HepG2 (cell line): ENCODE results near the gene ATAD1. TPM values are rescaled to one million over a fixed set of nuclear protein-coding genes. Genes with fewer than 3 reads are reported as not detected.

ENCODE experiments used
- CC2D1A ChIP-seq: sonication (generic); formaldehyde crosslinking; IDR thresholded peaks from 2 replicates; pipeline ENCODE4 v1.8.1; 2023; ENCODE audit warnings: mild to moderate bottlenecking, missing genetic modification reagents
- ELK4 ChIP-seq: sonication (generic); formaldehyde crosslinking; IDR thresholded peaks from 2 replicates; pipeline ENCODE4 v1.9.0; 2021; ENCODE audit warnings: missing genetic modification reagents, borderline replicate concordance
- KAT2B ChIP-seq: fragments of 150-350 bp; IDR thresholded peaks from 2 replicates; pipeline ENCODE4 v1.6.1; 2014; ENCODE audit warnings: low read depth, low read length, borderline replicate concordance
- KAT7 ChIP-seq: IDR thresholded peaks from 2 replicates; pipeline ENCODE4 v1.6.1; 2018; ENCODE audit warnings: borderline replicate concordance, missing compliant biosample characterization
- KLF11 ChIP-seq: IDR thresholded peaks from 2 replicates; pipeline ENCODE4 v1.6.1; 2016; ENCODE audit warnings: missing compliant biosample characterization
- MAX ChIP-seq: IDR thresholded peaks from 2 replicates; pipeline ENCODE4 v1.6.1; 2012; ENCODE audit warnings: inconsistent platforms
- MXD4 ChIP-seq: IDR thresholded peaks from 2 replicates; pipeline ENCODE4 v1.6.1; 2016; ENCODE audit warnings: mild to moderate bottlenecking, missing biosample characterization, missing genetic modification reagents
- POLR2G ChIP-seq: fragments of 200-400 bp; formaldehyde crosslinking; IDR thresholded peaks from 2 replicates; pipeline ENCODE4 v1.6.1; 2018; ENCODE audit warnings: mild to moderate bottlenecking, low read depth, low read length, moderate library complexity
- RBM22 ChIP-seq: fragments of 200-400 bp; formaldehyde crosslinking; optimal IDR thresholded peaks from 2 replicates; pipeline ENCODE3; 2017; ENCODE audit warnings: mild to moderate bottlenecking, low read length, moderate library complexity
- RFX5 ChIP-seq: IDR thresholded peaks from 2 replicates; pipeline ENCODE4 v1.6.1; 2011; ENCODE audit warnings: low read depth, low read length, improper control_type of control experiment
- SNAPC2 ChIP-seq: sonication (generic); formaldehyde crosslinking; IDR thresholded peaks from 2 replicates; pipeline ENCODE4 v1.8.1; 2022; ENCODE audit warnings: mild to moderate bottlenecking, missing genetic modification reagents
- SRSF1 ChIP-seq: fragments of 200-400 bp; formaldehyde crosslinking; optimal IDR thresholded peaks from 2 replicates; pipeline ENCODE3; 2017; ENCODE audit warnings: mild to moderate bottlenecking, low read depth, low read length, moderate library complexity
- TCF7 ChIP-seq: sonication (generic); IDR thresholded peaks from 2 replicates; pipeline ENCODE4 v1.6.1; 2016; ENCODE audit warnings: antibody characterized with exemption, low read depth
- U2AF2 ChIP-seq: fragments of 200-400 bp; formaldehyde crosslinking; IDR thresholded peaks from 2 replicates; pipeline ENCODE4 v1.6.1; 2017; ENCODE audit warnings: low read depth, mild to moderate bottlenecking, low read length
- ZFP82 ChIP-seq: sonication (generic); formaldehyde crosslinking; IDR thresholded peaks from 2 replicates; pipeline ENCODE4 v1.5.1; 2020; ENCODE audit warnings: mild to moderate bottlenecking, missing genetic modification reagents, borderline replicate concordance
- ZFX ChIP-seq: sonication (generic); formaldehyde crosslinking; IDR thresholded peaks from 2 replicates; pipeline ENCODE4 v1.4.0; 2020; ENCODE audit warnings: mild to moderate bottlenecking, low read depth, missing genetic modification reagents, moderate library complexity
- ZFY ChIP-seq: sonication (generic); formaldehyde crosslinking; IDR thresholded peaks from 2 replicates; pipeline ENCODE4 v1.4.0; 2020; ENCODE audit warnings: missing genetic modification reagents
- ZNF138 ChIP-seq: sonication (generic); formaldehyde crosslinking; IDR thresholded peaks from 2 replicates; pipeline ENCODE4 v1.5.0; 2020; ENCODE audit warnings: mild to moderate bottlenecking, low read depth, missing genetic modification reagents
- ZNF160 ChIP-seq: sonication (generic); formaldehyde crosslinking; IDR thresholded peaks from 2 replicates; pipeline ENCODE4 v1.8.0; 2022; ENCODE audit warnings: mild to moderate bottlenecking, inconsistent platforms, missing genetic modification reagents
- ZNF30 ChIP-seq: sonication (generic); formaldehyde crosslinking; IDR thresholded peaks from 2 replicates; pipeline ENCODE4 v1.5.0; 2020; ENCODE audit warnings: mild to moderate bottlenecking, missing genetic modification reagents
- ZNF549 ChIP-seq: sonication (generic); formaldehyde crosslinking; IDR thresholded peaks from 2 replicates; pipeline ENCODE4 v1.5.0; 2020; ENCODE audit warnings: missing genetic modification reagents
- ZSCAN21 ChIP-seq: sonication (generic); formaldehyde crosslinking; IDR thresholded peaks from 2 replicates; pipeline ENCODE4 v1.8.0; 2022; ENCODE audit warnings: mild to moderate bottlenecking, missing genetic modification reagents, moderate library complexity, borderline replicate concordance
- polyA plus RNA-seq, 8 experiments: library from polyadenylated mRNA; depleted of rRNA in 3 of 8; stranded (reverse) in 7 of 8; unstranded in 1 of 8; fragments of >200 nt; fragmentation: Illumina TruSeq in 4 of 8; extraction: Trizol in 4 of 8; gene quantifications; 2 replicates each; pipeline versions ENCODE4 v1.2.1 to v1.2.3, GENCODE V29; 2011 to 2016; ENCODE audit warnings: low read depth in 4 of 8, missing spikeins in 1 of 8, mixed read lengths in 1 of 8; ENCODE audit not compliant: insufficient read depth in 1 of 8
- total RNA-seq, 5 experiments: library from RNA; depleted of rRNA; stranded (reverse); fragments of >200 nt; fragmentation: Illumina TruSeq; extraction: Trizol; gene quantifications; 2 replicates each; pipeline ENCODE4 v1.2.3, GENCODE V29; 2016; ENCODE audit warnings: low read depth in 1 of 5
- TF ChIP-seq, protein P1 (sequence below): sonication (generic); formaldehyde crosslinking; IDR thresholded peaks from 2 replicates; pipeline ENCODE4 v1.5.0; 2020; ENCODE audit warnings: missing genetic modification reagents
- TF ChIP-seq, protein P2 (sequence below): sonication (generic); formaldehyde crosslinking; conservative IDR thresholded peaks from 2 replicates; pipeline ENCODE4 v1.4.0; 2020; ENCODE audit warnings: missing genetic modification reagents
- TF ChIP-seq, protein P3 (sequence below): sonication (generic); formaldehyde crosslinking; IDR thresholded peaks from 2 replicates; pipeline ENCODE4 v1.4.0; 2020; ENCODE audit warnings: missing genetic modification reagents, mild to moderate bottlenecking, borderline replicate concordance

The ATAD1 gene
- total and polyA plus RNA-seq, 2 of the 13 experiments (the other 11 are each of a cell fraction or from before 2014, with no cell fraction given) = 14.9 to 28.2 TPM

GRCh38 chr10:87861953-87862678 lies 44.1 kb upstream of the ATAD1 start (continued):
- TF ChIP-seq MAX (peak; percentile 86), SRSF1 (peak; percentile 81), ZNF138 (CRISPR knock-in tag) (0 out of 2 replicates have a peak, but pooled peaks have one; percentile 67), KLF11 (CRISPR knock-in tag) (peak; percentile 74; the same call in 1 of the 2 replicates), ZFP82 (CRISPR knock-in tag) (no peak), CC2D1A (CRISPR knock-in tag) (no peak), ZFY (peak; percentile 75), U2AF2 (no peak), ZNF549 (CRISPR knock-in tag) (no peak), POLR2G (peak; percentile 91), ZNF160 (CRISPR knock-in tag) (0 out of 2 replicates have a peak, but pooled peaks have one; percentile 45), MXD4 (CRISPR knock-in tag) (peak; percentile 78), ELK4 (CRISPR knock-in tag) (no peak), ZFX (CRISPR knock-in tag) (peak; percentile 49; the same call in 1 of the 2 replicates), ZNF30 (CRISPR knock-in tag) (no peak), KAT2B (no peak), SNAPC2 (CRISPR knock-in tag) (no peak), ZSCAN21 (CRISPR knock-in tag) (peak; percentile 86; the same call in 1 of the 2 replicates), TCF7 (peak; percentile 41; the same call in 1 of the 2 replicates), RFX5 (peak; percentile 54; the same call in 1 of the 2 replicates), KAT7 (CRISPR knock-in tag) (peak; percentile 78), RBM22 (peak; percentile 24)
- TF ChIP-seq, protein P1, sequence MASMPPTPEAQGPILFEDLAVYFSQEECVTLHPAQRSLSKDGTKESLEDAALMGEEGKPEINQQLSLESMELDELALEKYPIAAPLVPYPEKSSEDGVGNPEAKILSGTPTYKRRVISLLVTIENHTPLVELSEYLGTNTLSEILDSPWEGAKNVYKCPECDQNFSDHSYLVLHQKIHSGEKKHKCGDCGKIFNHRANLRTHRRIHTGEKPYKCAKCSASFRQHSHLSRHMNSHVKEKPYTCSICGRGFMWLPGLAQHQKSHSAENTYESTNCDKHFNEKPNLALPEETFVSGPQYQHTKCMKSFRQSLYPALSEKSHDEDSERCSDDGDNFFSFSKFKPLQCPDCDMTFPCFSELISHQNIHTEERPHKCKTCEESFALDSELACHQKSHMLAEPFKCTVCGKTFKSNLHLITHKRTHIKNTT (CRISPR knock-in tag) = no peak
- TF ChIP-seq, protein P2, sequence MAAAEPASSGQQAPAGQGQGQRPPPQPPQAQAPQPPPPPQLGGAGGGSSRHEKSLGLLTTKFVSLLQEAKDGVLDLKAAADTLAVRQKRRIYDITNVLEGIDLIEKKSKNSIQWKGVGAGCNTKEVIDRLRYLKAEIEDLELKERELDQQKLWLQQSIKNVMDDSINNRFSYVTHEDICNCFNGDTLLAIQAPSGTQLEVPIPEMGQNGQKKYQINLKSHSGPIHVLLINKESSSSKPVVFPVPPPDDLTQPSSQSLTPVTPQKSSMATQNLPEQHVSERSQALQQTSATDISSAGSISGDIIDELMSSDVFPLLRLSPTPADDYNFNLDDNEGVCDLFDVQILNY (CRISPR knock-in tag) = 0 out of 2 replicates have a peak, but pooled peaks have one; percentile 59
- TF ChIP-seq, protein P3, sequence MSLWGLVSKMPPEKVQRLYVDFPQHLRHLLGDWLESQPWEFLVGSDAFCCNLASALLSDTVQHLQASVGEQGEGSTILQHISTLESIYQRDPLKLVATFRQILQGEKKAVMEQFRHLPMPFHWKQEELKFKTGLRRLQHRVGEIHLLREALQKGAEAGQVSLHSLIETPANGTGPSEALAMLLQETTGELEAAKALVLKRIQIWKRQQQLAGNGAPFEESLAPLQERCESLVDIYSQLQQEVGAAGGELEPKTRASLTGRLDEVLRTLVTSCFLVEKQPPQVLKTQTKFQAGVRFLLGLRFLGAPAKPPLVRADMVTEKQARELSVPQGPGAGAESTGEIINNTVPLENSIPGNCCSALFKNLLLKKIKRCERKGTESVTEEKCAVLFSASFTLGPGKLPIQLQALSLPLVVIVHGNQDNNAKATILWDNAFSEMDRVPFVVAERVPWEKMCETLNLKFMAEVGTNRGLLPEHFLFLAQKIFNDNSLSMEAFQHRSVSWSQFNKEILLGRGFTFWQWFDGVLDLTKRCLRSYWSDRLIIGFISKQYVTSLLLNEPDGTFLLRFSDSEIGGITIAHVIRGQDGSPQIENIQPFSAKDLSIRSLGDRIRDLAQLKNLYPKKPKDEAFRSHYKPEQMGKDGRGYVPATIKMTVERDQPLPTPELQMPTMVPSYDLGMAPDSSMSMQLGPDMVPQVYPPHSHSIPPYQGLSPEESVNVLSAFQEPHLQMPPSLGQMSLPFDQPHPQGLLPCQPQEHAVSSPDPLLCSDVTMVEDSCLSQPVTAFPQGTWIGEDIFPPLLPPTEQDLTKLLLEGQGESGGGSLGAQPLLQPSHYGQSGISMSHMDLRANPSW = 0 out of 2 replicates have a peak, but pooled peaks have one; percentile 36
